Measurements from ENCODE around the gene IPMK.
"Not testable (repeated sequence)": the region's sequence is repeated elsewhere in the genome, so short reads cannot be mapped to it uniquely, and the experiment has no call there.

Gene IPMK

DNA sequence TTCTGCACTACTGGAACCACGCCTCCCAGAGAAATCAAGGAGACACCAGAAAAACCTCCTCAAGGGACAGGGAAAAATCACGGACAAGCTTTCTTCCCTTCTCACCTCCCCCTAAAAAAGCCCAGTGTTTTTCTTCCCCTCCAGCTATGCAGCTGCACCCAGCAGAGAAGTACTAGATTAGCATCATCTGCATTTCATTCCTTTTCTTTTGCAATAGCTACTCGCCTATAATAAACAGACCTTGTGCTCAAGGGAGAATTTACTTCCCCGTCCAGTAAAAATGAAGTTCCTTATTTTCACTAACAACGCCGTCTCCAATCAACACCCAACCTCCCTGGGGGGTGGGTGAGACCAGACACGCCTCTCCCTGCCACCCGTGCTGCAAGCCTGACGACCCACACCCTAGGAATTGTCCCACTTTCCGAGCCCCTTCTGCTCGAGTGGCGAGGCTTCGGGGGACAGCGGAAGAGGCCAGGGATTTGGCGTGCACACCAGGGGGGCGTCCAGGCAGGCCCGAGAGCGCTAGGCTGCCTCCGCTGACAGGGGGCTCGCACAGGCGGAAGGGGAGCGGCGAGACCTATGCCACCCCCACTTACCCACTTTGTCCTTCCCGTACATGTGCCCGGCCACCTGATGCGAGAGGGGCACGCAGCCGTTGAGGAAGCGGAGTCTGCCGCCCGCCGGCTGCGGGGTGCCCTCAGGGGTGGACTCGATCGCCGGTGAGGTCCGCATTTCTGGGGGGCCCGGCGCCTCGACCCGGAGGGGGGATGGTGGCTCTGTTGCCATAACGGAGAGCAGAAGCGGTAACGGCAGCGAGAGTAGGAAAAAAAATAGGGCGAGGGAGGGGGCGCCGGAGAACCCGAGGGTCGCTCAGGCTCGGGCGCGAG lies 625 bp downstream of the IPMK start:
- DNase-seq = peak in 2 of 4 experiments; percentile 4 to 31

DNA sequence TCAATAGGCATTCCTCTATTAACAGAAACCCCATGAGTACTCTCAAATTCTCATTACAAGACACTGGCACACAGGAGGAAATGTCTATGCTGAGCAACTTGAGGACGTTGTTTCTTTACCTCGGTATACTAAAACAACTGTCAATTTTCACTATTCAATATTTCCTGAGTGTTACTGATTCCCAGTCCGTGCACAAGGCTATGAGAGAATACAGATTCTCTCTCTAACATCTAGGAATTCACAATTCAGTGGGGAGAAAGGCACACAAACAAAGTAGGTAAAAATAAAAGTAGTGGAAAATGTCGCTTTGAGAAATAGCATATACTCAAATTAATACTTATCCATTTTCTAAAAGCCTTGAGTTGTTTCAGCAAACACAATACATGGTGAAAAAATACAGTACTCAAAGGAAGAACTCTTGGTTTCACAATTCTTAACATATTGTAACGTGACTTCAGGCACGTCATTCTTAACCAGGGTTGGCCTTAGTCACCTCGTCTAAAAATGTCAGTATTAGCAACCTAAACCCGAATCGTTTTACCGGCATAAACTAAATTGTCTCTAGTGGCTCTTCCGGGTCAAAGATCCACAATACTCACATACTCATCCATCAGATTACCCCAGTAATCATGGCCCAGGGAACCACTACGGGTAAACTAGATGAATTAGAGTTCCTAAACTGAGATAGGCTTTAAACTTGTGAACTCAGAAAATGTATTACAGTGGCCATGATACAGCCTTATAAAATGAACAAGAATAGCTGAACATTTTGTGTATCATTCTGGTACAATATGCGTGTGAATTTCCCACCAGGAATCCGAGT lies 1.5 kb downstream of the IPMK start:
- no peak for DNase-seq

DNA sequence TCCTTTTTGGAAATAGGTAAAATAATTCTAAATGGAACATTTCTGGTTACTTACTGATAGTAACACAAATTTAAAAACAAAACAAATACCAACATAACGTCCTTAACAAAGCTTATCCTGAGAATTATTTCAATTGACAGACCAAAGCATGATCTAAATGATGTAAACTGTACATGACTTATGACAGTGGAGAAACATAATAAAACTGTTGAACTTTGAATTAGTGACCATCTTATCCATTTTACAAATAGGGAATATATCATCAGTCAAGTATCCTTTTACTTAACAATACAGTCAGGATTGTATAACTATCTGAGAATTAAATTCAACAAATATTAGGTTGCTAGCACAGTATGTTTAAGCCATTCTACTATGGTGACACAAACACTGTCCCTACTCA lies 2.4 kb downstream of the IPMK start:
- no peak for DNase-seq

DNA sequence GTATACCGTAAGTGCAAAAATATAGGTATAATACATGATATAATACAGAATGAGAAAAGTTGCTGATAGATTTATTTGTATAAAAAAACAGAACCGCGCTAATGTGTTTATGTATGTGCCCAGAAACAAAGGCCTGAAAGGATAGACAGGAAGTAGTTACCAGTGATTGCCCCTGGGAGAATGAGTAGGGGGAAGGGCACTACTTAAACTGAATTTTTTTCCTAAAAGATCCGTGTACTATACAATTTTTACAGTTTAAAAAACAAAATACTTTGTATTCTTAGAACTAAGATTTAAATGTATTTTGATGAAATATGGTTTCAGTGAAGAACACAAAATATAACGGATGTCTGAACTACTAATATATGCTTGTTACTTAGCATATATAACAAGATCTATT lies 2.9 kb downstream of the IPMK start:
- DNase-seq = no peak

DNA sequence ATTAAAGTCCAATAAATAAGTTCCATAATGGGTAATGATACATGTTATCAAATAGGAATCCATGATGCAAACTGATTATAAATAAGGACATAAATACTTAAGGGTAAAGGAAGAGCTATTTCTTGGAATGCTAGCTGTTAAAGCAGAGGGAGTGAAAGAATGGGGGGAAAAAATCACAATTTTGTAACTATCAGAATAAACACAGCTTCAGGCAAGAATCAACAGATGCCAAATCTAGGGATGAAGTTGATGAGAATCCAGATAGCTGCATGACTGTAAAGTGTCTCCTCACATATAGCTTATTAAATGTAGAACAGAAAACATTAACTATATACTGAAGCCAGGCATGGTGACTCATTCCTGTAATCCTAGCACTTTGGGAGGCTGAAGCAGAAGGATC lies 4.9 kb downstream of the IPMK start:
- no peak for DNase-seq

DNA sequence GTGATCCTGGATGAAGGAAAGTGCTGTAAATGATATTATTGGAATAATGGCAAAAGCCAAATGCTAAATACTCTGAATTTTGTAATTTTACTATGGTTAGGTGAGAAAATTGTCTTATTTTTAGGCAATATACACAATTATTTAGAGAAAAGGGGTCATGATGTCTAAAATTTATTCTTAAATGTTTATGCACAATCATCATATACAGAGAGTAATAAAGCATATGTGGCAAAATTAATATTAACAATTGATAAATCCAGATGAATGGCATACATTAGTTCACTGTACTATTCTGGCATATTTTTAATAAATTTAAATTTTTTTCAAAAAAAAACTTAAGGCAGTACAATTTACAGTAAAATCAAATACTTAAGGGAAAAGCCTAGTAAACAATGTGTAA lies 7.4 kb downstream of the IPMK start:
- DNase-seq = no peak

DNA sequence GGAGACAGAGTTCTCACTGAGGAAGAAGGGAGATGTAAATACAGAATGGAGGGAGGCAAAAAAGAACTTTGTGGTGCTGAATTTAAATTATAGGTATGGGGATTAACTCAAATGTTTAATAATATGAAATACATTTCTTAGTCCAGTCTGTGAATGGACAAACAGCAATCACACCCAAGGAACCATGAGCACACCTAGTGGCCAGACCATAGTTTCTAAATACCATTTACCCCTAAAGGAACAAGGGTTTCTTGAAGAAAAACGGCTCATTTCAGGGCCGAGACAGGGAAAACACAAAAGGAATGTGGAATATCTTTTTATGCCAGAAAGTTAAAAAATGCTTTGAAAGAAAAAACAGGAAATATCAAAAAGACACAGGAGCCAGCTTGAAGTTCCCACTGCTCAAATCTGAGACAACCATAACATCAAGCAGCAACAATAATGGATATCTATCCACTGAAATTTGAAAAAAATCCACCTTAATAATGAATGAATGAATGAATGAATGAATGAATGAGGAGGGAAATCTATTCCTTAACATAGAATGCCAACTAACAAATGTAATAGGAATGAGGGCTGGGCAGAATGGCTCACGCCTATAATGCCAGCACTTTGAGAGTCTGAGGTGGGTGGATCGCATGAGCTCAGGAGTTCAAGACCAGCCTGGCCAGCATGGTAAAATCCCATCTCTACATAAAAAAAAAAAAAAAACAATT lies 8.6 kb downstream of the IPMK start:
- DNase-seq = no peak

DNA sequence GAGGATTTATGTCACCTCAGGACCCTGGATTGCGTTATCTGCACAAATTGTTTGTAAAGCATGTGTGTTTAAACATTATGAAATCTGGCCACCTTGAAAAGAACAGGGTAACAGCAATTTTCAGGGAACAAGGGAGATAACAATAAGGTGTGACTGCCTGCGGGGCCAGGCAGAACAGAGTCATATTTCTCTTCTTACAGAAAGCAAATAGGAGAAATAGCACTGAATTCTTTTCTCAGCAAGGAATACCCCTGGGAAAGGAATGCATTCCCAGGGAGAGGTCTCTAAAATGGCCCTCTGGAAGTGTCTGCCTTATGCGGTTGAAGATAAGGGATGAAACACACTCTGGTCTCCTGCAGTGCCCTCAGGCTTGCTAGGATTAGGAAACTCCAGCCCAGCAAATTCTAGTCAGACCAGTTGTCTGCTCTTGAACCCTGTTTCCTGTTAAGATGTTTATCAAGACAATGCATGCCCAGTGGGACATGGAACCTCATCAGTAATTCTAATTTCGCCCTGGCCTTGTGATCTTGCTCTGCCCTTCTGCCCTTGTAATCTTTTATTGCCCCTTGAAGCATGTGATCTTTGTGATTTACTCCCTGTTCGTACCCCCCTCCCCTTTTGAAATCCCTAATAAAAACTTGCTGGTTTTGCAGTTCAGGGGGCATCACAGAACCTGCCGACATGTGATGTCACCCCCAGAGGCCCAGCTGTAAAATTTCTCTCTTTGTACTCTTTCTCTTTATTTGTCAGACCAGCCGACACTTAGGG lies 11.5 kb downstream of the IPMK start:
- DNase-seq = not testable (repeated sequence)

DNA sequence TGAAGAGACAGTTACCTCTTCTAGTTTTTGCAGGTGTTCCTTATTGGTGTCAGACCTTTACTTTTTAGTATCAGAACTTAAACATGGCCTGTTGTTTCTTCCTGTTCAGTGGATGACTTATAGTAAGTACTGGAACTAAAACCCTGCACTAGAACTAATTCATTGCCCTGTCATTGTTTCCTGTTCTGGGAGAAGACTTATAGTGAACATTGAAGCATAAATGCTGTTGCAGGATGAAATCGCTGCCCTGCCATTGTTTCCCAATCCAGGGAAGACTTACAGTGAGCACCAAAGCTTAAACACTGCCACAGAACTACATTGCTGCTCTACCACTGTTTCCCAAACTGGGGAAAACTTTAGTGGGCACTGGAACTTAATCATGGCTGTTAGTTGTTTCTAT lies 13.1 kb downstream of the IPMK start:
- no peak for DNase-seq

DNA sequence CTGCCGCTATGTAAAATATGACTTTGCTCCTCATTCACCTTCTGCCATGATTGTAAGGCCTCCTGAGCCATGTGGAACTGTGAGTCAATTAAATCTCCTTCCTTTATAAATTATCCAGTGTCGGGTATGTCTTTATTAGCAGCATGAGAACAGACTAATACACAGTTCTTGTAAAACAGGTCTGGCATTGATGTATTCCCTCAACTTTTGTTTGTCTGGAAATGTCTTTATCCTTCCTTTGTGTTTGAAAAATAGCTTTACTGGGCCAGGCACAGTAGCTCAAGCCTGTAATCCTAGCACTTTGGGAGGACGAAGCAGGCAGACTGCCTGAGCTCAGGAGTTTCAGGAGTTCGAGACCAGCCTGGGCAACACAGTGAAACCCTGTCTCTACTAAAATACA lies 14.5 kb downstream of the IPMK start:
- no peak for DNase-seq

DNA sequence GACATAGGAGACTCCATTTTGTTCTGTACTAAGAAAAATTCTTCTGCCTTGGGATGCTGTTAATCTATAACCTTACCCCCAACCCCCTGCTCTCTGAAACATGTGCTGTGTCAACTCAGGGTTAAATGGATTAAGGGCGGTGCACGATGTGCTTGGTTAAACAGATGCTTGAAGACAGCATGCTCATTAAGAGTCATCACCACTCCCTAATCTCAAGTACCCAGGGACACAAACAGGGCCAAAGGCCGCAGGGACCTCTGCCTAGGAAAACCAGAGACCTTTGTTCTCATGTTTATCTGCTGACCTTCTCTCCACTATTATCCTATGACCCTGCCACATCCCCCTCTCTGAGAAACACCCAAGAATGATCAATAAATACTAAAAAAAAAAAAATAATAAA lies 23.0 kb downstream of the IPMK start:
- DNase-seq = not testable (repeated sequence)

DNA sequence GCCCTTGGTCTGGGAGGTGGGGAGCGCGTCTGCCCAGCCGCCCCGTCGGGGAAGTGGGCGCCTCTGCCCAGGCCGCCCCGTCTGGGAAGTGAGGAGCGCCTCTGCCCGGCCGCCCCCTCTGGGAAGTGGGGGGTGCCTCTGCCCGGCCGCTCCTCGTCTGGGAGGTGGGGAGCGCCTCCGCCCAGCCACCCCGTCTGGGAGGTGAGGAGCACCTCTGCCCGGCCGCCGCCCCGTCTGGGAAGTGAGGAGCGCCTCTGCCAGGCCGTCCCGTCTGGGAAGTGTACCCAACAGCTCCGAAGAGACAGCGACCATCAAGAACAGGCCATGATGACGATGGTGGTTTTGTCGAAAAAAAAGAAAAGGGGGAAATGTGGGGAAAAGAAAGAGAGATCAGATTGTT lies 23.5 kb downstream of the IPMK start:
- not testable (repeated sequence) for DNase-seq

DNA sequence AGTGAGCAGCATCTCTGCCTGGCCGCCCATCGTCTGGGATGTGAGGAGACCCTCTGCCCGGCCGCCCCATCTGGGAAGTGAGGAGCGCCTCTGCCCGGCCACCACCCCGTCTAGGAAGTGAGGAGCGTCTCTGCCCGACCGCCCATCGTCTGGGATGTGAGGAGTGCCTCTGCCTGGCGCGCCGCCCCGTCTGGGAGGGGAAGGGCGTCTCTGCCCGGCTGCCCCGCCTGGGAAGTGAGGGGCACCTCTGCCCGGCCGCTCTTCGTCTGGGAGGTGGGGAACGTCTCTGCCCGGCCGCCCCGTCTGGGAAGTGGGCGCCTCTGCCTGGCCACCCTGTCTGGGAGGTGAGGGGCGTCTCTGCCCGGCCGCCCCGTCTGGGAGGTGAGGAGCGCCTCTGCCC lies 23.9 kb downstream of the IPMK start:
- not testable (repeated sequence) for DNase-seq

DNA sequence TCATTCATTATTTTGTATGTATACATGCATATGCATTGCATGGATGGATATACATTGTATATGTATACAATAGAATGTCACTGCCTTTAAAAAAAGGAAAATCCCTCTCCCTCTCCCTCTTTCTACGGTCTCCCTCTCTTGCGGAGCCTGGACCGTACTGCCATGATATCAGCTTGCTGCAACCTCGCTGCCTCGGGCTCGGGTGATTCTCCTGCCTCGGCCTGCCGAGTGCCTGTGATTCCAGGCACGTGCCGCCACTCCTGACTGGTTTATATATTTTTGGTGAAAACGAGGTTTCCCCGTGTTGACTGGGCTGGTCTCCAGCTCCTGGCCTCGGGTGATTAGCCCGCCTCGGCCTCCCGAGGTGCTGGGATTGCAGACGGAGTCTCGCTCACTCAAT lies 24.4 kb downstream of the IPMK start:
- no peak for DNase-seq

DNA sequence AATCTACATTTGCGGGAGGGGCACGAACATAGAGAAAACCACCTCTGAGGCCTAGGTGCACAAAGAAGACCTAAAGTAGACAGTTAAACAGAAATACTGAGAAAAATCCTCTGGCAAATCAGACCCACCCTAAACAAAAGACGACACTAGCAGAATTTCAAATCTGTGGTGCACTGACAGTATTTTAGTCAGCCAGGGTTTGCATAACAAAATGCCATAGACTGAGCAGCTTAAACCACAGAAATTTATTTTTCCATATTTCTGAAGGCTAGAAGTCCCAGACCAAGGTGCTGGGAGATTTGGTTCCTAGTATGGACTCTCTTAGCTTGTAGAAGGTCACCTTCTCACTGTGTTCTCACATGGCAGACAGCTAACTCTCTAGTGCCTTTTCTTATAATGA lies 26.3 kb downstream of the IPMK start:
- no peak for DNase-seq

DNA sequence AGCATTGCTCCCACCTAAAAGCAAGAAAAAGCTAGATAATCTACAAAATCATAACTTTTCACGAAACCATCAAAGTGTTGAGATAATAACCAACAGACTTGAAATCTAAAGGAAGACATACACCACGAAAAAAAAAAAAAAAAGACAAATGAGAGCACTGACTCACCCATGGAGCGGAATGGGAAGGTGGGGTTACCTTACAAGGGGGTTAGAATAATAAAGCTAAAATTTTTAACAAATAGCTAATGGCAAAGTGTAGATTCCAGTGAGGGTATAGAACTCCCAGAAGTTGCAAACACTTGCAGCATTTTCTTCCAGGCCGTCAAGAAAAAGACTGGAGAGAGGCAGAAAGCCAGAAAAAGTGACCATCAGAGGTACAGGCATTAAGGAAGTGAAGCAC lies 27.2 kb downstream of the IPMK start:
- DNase-seq = no peak

DNA sequence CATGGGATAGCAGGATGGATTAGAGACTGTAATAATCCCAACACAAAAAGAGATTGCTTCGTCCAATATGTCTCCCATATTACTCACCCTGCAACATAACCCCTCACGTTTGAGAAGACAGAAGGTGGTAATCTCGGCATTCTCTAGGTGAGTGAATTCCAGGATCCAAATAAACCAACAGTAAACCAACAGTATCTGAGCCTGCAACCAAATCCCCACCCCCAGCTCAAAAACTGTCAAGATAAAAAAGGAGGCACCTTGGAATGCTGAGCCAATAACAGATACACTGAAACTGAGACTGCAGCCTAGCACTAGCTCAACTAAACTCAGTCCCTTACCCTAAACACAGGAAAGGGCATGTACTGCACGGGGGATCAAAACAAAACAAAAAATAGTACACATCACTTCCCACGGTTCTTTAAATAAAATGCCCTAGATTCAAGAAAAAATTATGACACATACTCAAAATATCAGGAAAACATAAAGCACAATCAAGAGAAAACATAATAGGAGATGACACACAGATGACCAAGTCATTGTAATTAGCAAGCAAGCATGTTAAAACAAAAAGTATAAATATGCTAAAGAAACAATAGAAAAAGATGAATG lies 28.0 kb downstream of the IPMK start:
- no peak for DNase-seq

DNA sequence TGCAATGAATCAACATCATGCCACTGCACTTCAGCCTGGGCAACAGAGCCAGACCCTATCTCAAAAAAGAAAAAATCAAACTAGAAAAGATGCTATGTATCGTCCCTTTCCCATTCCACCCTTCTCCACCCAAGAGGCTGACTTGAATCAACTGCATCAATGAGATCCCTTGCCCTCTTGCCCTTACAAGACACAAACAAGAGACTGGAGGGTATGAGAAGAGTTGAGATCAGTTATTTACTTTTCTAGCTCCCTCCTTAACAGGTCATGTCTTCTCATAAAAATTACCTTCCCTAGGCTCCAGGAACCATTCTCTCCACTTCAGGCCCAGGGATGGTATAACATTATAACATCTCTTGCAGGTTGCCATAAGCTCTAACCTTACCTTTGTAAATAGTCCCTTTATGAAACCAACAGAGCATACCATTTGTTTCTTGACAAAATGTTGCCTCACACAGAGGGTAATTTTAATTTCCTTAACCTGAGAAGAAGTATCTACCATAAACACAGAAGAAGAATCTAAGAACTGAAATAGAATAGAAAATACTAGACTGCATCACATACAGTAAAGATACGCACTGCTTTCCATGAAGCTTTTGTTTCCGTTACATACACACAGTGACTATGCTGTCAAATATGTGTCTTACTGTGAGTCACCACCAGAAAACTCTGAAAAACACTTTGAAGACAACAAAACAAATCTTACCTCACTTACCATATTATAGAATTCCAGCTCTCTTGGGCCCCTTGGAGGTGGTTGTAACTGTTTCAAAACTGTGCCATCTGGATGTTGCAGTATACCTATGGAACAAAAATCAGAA lies 30.5 kb downstream of the IPMK start:
- DNase-seq = no peak

DNA sequence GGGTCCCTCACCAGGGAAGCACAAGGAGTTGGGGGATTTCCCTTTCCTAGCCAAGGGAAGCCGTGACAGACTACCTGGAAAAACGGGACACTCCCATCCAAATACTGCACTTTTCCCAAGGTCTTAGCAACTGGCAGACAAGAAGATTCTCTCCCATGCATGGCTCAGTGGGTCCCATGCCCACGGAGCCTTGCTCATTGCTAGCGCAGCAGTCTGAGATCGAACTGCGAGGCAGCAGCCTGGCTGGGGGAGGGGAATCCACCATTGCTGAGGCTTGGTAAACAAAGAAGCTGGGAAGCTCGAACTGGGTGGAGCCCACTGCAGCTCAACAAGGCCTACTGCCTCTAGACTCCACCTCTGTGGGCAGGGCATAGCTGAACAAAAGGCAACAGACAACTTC lies 37.8 kb downstream of the IPMK start:
- not testable (repeated sequence) for DNase-seq

DNA sequence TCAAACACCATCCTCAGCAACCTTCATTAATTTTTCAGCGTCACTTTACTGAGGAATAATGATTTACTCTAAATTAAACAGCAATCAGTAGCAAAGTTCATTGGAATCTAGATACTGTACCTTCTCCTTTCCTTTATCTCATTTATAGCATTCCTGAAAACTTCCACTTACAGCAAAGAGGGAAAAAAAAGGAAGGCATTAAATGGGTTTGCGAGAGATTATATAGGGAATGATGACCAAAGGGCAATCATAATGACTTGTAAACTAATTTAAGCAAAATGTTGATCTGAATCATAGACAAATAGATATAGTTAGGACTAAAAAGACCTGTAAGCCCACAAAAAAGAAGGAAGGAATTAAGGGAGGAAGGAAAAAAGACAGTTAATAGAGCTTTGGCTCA lies 42.0 kb downstream of the IPMK start:
- DNase-seq = no peak

DNA sequence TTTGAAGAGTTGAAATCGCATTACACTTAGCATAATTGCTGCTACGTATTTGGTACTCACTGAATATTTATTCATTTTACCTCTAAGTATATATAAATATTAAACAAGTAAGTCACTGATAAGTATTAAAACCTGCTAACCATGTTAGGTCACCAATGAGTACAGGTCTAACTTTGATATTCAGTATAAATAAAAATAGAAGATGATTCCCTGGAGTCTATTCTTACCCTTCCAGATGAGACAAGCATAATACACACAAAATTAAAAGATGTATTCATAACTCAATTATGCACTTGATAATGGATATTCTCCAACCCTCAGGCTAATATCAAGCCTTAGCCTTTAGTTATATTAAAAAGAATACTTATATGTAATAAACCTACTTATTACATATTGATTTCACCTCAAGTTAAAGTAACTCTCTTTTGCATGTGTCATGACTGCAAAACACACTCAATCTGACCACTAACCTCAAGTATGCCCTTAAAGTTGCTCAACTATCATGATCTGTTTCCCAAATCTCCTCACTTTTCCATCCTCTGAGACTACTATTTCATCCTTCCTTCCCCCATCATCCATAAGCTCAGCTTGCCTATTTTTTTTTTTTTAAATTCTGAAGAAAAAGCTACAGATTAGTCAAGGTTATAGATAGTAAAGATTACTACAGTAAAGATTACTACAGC lies 46.8 kb downstream of the IPMK start:
- no peak for DNase-seq

Data from activated naive CD4-positive, alpha-beta T cell (primary cell).